ENCODE results near the gene G6PC2.
A peak's percentile ranks its signal among the peaks of the same experiment; 100 is the strongest.

Gene G6PC2

GRCh38 chr2:168915441-168916330 lies 14.6 kb downstream of the G6PC2 start:
- no peaks in the 10 kb centered on the region for H3K9me2 ChIP-seq (replicated peaks; ENCODE audit: insufficient read depth, low read length)
- no peaks in the 10 kb centered on the region for H3K27me3 ChIP-seq (ENCODE audit: low read length)
- H3K27ac ChIP-seq (ENCODE audit: low read depth, low read length): no peak overlapping the region
- H3K4me3 ChIP-seq (ENCODE audit: insufficient read depth, low read length, poor library complexity, severe bottlenecking): no peak overlapping the region
- no peaks in the 10 kb centered on the region for H4K20me1 ChIP-seq (ENCODE audit: low read depth, low read length)
- no peak overlapping the region for H3K4me2 ChIP-seq (ENCODE audit: low read depth, low read length, poor library complexity, severe bottlenecking)
- H3K36me3 ChIP-seq (ENCODE audit: low read length): no peaks in the 10 kb centered on the region
- H3F3A ChIP-seq (ENCODE audit: insufficient read depth): no peaks in the 10 kb centered on the region
- H3K9me3 ChIP-seq (ENCODE audit: insufficient read depth, low read length): no peaks in the 10 kb centered on the region
- H3K79me2 ChIP-seq (ENCODE audit: insufficient read depth, low read length): no peaks in the 10 kb centered on the region
- TF ChIP-seq EZH2phosphoT487 (conservative IDR thresholded peaks at IDR 0.05; ENCODE audit: low read length): no peak
- TF ChIP-seq CTCF (IDR thresholded peaks at IDR 0.05; ENCODE audit: insufficient read depth, low read length, poor library complexity, severe bottlenecking): no peak
- H2AFZ ChIP-seq (ENCODE audit: low read depth, low read length, severe bottlenecking): no peak overlapping the region
- no peak overlapping the region for H3K9ac ChIP-seq (ENCODE audit: low read length)

- no peak for TF ChIP-seq CTCF (IDR thresholded peaks at IDR 0.05; ENCODE audit: insufficient read depth, low read length, poor library complexity, severe bottlenecking)
- TF ChIP-seq EZH2phosphoT487 (conservative IDR thresholded peaks at IDR 0.05; ENCODE audit: low read length): no peak
- Histone ChIP-seq H3K27me3 (ENCODE audit: low read length) (no peaks in the 10 kb centered on the region), H3K9ac (ENCODE audit: low read length) (no peak overlapping the region), H3K4me2 (ENCODE audit: low read depth, low read length, poor library complexity, severe bottlenecking) (no peak overlapping the region), H3F3A (ENCODE audit: insufficient read depth) (no peaks in the 10 kb centered on the region), H4K20me1 (ENCODE audit: low read depth, low read length) (no peaks in the 10 kb centered on the region), H2AFZ (ENCODE audit: low read depth, low read length, severe bottlenecking) (no peak overlapping the region), H3K4me3 (ENCODE audit: insufficient read depth, low read length, poor library complexity, severe bottlenecking) (no peak overlapping the region), H3K9me2 (replicated peaks; ENCODE audit: insufficient read depth, low read length) (no peaks in the 10 kb centered on the region), H3K9me3 (ENCODE audit: insufficient read depth, low read length) (no peaks in the 10 kb centered on the region), H3K27ac (ENCODE audit: low read depth, low read length) (no peak overlapping the region), H3K79me2 (ENCODE audit: insufficient read depth, low read length) (no peaks in the 10 kb centered on the region), H3K36me3 (ENCODE audit: low read length) (no peaks in the 10 kb centered on the region)
These were observed 15.2 kb downstream of the G6PC2 start for GRCh38 chr2:168916331-168916675.

GRCh38 chr2:168920504-168921157 lies 19.5 kb downstream of the G6PC2 start:
- no peak overlapping the region for H3K9ac ChIP-seq (ENCODE audit: low read length)

More at GRCh38 chr2:168920504-168921157, 19.5 kb downstream of the G6PC2 start:
- Histone ChIP-seq H3K9me3 (ENCODE audit: insufficient read depth, low read length) (no peaks in the 10 kb centered on the region), H3K79me2 (ENCODE audit: insufficient read depth, low read length) (no peaks in the 10 kb centered on the region), H3K27me3 (ENCODE audit: low read length) (no peaks in the 10 kb centered on the region), H4K20me1 (ENCODE audit: low read depth, low read length) (no peaks in the 10 kb centered on the region), H3K4me3 (ENCODE audit: insufficient read depth, low read length, poor library complexity, severe bottlenecking) (no peak overlapping the region), H3F3A (ENCODE audit: insufficient read depth) (no peaks in the 10 kb centered on the region), H3K36me3 (ENCODE audit: low read length) (no peaks in the 10 kb centered on the region), H3K9me2 (replicated peaks; ENCODE audit: insufficient read depth, low read length) (no peaks in the 10 kb centered on the region), H2AFZ (ENCODE audit: low read depth, low read length, severe bottlenecking) (no peak overlapping the region), H3K4me2 (ENCODE audit: low read depth, low read length, poor library complexity, severe bottlenecking) (no peak overlapping the region), H3K27ac (ENCODE audit: low read depth, low read length) (no peak overlapping the region)
- no peak for TF ChIP-seq EZH2phosphoT487 (conservative IDR thresholded peaks at IDR 0.05; ENCODE audit: low read length)
- TF ChIP-seq CTCF (IDR thresholded peaks at IDR 0.05; ENCODE audit: insufficient read depth, low read length, poor library complexity, severe bottlenecking): peak; percentile 40

Measured in SU-DHL-6 (cell line).